Epithelial cell of umbilical artery (primary cell): ENCODE measurements around the gene NUMBL. TPM values are rescaled to one million over a fixed set of nuclear protein-coding genes. Genes with fewer than 3 reads are reported as not detected.

Experiments
- total RNA-seq: library from RNA; depleted of rRNA; stranded (reverse); fragments of >200 nt; gene quantifications from 2 replicates; pipeline ENCODE4 v1.2.3, GENCODE V29; 2014

NUMBL gene
- total RNA-seq, result 12.6 and 19.2 TPM in 2 replicates

GRCh38 chr19:40690050-40690692 is at the start of gene NUMBL:
Gene NUMBL (minus strand): TSS chr19:40690651. CDS start chr19:40690483, 168 bp downstream.

DNA sequence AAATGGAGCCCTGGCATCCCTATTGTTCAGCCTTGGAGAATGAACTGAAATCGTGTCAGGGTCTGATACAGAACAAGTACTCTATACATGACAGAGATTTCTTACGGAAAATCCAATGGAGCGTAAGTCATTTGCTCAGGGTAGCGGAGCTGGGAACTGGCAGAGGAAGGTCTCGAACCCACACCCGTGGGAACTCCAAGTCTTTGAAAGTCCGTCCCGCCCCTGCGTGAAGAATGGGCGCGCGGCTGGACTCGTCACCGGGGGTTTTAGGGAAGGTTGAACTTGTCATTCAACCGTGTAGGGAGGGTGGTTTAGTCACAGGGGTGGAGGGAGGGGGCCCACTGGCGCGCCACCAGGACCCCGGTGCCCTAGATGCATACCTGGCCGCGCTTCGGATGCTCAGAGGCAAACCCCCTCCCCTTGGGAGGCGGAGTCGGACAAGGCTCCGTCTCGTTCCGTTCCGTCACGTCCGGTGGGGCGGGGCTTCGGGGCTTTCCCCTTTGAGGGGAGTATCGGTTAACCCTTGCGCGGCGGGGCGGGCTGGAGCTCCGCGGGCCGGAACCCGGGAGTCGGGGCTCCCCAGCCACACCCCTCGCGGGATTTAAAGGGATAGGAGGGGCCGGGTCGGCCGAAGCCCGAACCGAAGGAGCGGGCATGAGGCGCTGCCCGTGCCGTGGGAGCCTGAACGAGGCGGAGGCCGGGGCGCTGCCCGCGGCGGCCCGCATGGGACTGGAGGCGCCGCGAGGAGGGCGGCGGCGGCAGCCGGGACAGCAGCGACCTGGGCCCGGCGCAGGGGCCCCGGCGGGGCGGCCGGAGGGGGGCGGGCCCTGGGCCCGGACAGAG is 26.3 kb upstream of the NUMBL start, which contains the start of the genes COQ8B and ITPKC:
TSS of gene COQ8B (minus strand) at position 405 of the 843 bp plus-strand sequence. CDS start 2,254 bp downstream, outside the sequence.
TSS of gene ITPKC (plus strand) at position 631 of the 843 bp plus-strand sequence. CDS start at position 655, 24 bp downstream.

Other genes with a start within 250 kb of the NUMBL start
- gene SERTAD3, start 246.3 kb downstream of the NUMBL start, total RNA-seq, result 19.8 and 23.7 TPM in 2 replicates
- gene BLVRB, start 224.9 kb downstream of the NUMBL start, total RNA-seq, result 59.1 and 67.9 TPM in 2 replicates
- gene SPTBN4, start 223.7 kb downstream of the NUMBL start, total RNA-seq, result under 0.01 TPM in 1 of 2 replicates, not detected in the other
- 23.1 and 34.7 TPM in 2 replicates for gene SHKBP1, start 113.8 kb downstream of the NUMBL start, total RNA-seq
- 8.2 and 19.2 TPM in 2 replicates for gene LTBP4, start 89.3 kb downstream of the NUMBL start, total RNA-seq
- gene COQ8B, start 26.2 kb upstream of the NUMBL start, total RNA-seq, result 23.4 and 24.7 TPM in 2 replicates
- gene ITPKC, start 26.5 kb upstream of the NUMBL start, total RNA-seq, result 14.6 and 18.7 TPM in 2 replicates
- gene ACTMAP, start 59.8 kb upstream of the NUMBL start, total RNA-seq, result under 0.01 and 0.65 TPM in 2 replicates
- gene SNRPA, start 60.6 kb upstream of the NUMBL start, total RNA-seq, result 18.8 and 21.3 TPM in 2 replicates
- not detected in 2 replicates for gene MIA, start 84.9 kb upstream of the NUMBL start, total RNA-seq
- 11.4 and 11.6 TPM in 2 replicates for gene RAB4B, start 87.6 kb upstream of the NUMBL start, total RNA-seq
- 91.5 and 94.8 TPM in 2 replicates for gene EGLN2, start 108.5 kb upstream of the NUMBL start, total RNA-seq
- not detected in 2 replicates for gene CYP2A6, start 159.8 kb upstream of the NUMBL start, total RNA-seq
- gene CYP2A7, start 191.6 kb upstream of the NUMBL start, total RNA-seq, result not detected in 2 replicates